CD8-positive, alpha-beta memory T cell (primary cell): ENCODE data around the gene CLEC4F. TPM values are rescaled to one million over a fixed set of nuclear protein-coding genes. Genes with fewer than 3 reads are reported as not detected.
"Not testable (repeated sequence)": the region's sequence is repeated elsewhere in the genome, so short reads cannot be mapped to it uniquely, and the experiment has no call there.

ENCODE experiments used
- CTCF ChIA-PET: fragments of 350-600 bp; sonication (Branson Sonifier 250); formaldehyde crosslinking; loops from one replicate; lab custom pipeline; 2021; ENCODE audit warnings: antibody characterized with exemption; lab: Charles Lee
- POLR2A ChIA-PET: fragments of 350-600 bp; sonication (Branson Sonifier 250); formaldehyde crosslinking; loops from one replicate; lab custom pipeline; 2021; ENCODE audit warnings: antibody characterized with exemption; lab: Charles Lee
- DNase-seq, 5 donors: peaks; one replicate each; pipeline versions ENCODE4 v3.0.0 to v3.0.0-alpha.2; 2020 to 2022; ENCODE audit warnings: mixed read lengths in 1 of 5
- H3K27ac ChIP-seq: one replicate; pipeline ENCODE4 v1.7.0; 2013; ENCODE audit warnings: low read depth, mild to moderate bottlenecking, low read length, moderate library complexity
- H3K27me3 ChIP-seq: 2 replicates; pipeline ENCODE4 v1.7.0; 2013; ENCODE audit warnings: low read length, mild to moderate bottlenecking; ENCODE audit not compliant: insufficient read depth, poor library complexity, severe bottlenecking
- H3K36me3 ChIP-seq: 2 replicates; pipeline ENCODE4 v1.7.0; 2013; ENCODE audit warnings: mild to moderate bottlenecking, low read length, moderate library complexity; ENCODE audit not compliant: insufficient read depth
- H3K4me1 ChIP-seq: 2 replicates; pipeline ENCODE4 v1.7.0; 2013; ENCODE audit warnings: mild to moderate bottlenecking, low read length, moderate library complexity; ENCODE audit not compliant: insufficient read depth
- H3K4me3 ChIP-seq: 2 replicates; pipeline ENCODE4 v1.7.0; 2013; ENCODE audit warnings: mild to moderate bottlenecking, low read length
- H3K9me3 ChIP-seq: 2 replicates; pipeline ENCODE4 v1.7.0; 2013; ENCODE audit warnings: mild to moderate bottlenecking, low read length
- H3K27ac Mint-ChIP-seq, 8 donors: one replicate each; pipeline ENCODE4 v1.8.0; 2020 to 2021; ENCODE audit warnings: mixed read lengths in 8 of 8, mild to moderate bottlenecking in 6 of 8, inconsistent platforms in 3 of 8, moderate library complexity in 3 of 8
- H3K27me3 Mint-ChIP-seq, 2 donors: one replicate each; pipeline ENCODE4 v1.8.0; 2020 to 2021; ENCODE audit warnings: mixed read lengths in 2 of 2, mild to moderate bottlenecking in 1 of 2, moderate library complexity in 1 of 2
- H3K36me3 Mint-ChIP-seq, 3 donors: one replicate each; pipeline ENCODE4 v1.8.0; 2020 to 2021; ENCODE audit warnings: mixed read lengths in 3 of 3, inconsistent platforms in 1 of 3, mild to moderate bottlenecking in 1 of 3
- H3K4me1 Mint-ChIP-seq, 3 donors: one replicate each; pipeline ENCODE4 v1.8.0; 2020 to 2021; ENCODE audit warnings: mixed read lengths in 3 of 3, inconsistent platforms in 1 of 3, mild to moderate bottlenecking in 1 of 3
- H3K4me3 Mint-ChIP-seq, 7 donors: one replicate each; pipeline ENCODE4 v1.8.0; 2020 to 2021; ENCODE audit warnings: mixed read lengths in 7 of 7, mild to moderate bottlenecking in 6 of 7, moderate library complexity in 4 of 7, inconsistent platforms in 2 of 7
- H3K9me3 Mint-ChIP-seq, 5 donors: one replicate each; pipeline ENCODE4 v1.8.0; 2020 to 2022; ENCODE audit warnings: mixed read lengths in 5 of 5, mild to moderate bottlenecking in 3 of 5, moderate library complexity in 2 of 5, inconsistent platforms in 1 of 5
- polyA plus RNA-seq: library from polyadenylated mRNA; unstranded; fragments of 300-500 nt; fragmentation: Illumina TruSeq; gene quantifications from one replicate; pipeline ENCODE4 v1.2.3, GENCODE V29; 2021
- total RNA-seq, 2 experiments: library from RNA; stranded (reverse); gene quantifications; one replicate each; pipeline ENCODE4 v1.2.3, GENCODE V29; 2021

The CLEC4F gene
- total and polyA plus RNA-seq, 3 experiments from 2014 or later, result not detected

- Mint-ChIP-seq H3K27me3 (peaks cover 3 to 7% of the 10 kb centered on the region in 2 donors), H3K4me3 (no peak overlapping the region), H3K27ac (no peak overlapping the region), H3K36me3 (no peaks in the 10 kb centered on the region), H3K9me3 (peaks cover 0 to 3% (median 0%) of the 10 kb centered on the region in 5 donors), H3K4me1 (no peaks in the 10 kb centered on the region)
- H3K4me1 ChIP-seq, result no peaks in the 10 kb centered on the region
- POLR2A ChIA-PET, result no interaction called here
- CTCF ChIA-PET, result interaction anchor here (0.9 kb wide), 1 partner anchor 9 kb away, joined by 3 read pairs; no protein-coding TSS in a partner anchor
- H3K9me3 ChIP-seq, result no peaks in the 10 kb centered on the region
- no peaks in the 10 kb centered on the region for H3K36me3 ChIP-seq
- no peak overlapping the region for H3K4me3 ChIP-seq
- H3K27me3 ChIP-seq, result no peaks in the 10 kb centered on the region
- no peak for DNase-seq
- no peak overlapping the region for H3K27ac ChIP-seq
Observed at GRCh38 chr2:70806013-70806412, 14.4 kb downstream of the CLEC4F start.

GRCh38 chr2:70801607-70802263, 18.7 kb downstream of the CLEC4F start:
- H3K36me3 Mint-ChIP-seq, result peaks cover 0 to 2% (median 0%) of the 10 kb centered on the region in 3 donors
- no peak for DNase-seq
- H3K9me3 ChIP-seq, result no peaks in the 10 kb centered on the region
- H3K4me3 Mint-ChIP-seq, result no peak overlapping the region
- CTCF ChIA-PET, result no interaction called here
- no peak overlapping the region for H3K27ac ChIP-seq
- no peaks in the 10 kb centered on the region for H3K36me3 ChIP-seq
- H3K27me3 ChIP-seq, result no peaks in the 10 kb centered on the region
- H3K4me1 ChIP-seq, result no peaks in the 10 kb centered on the region
- POLR2A ChIA-PET, result no interaction called here
- no peak overlapping the region for H3K27ac Mint-ChIP-seq
- H3K27me3 Mint-ChIP-seq, result peaks cover 8 to 16% of the 10 kb centered on the region in 2 donors
- peaks cover 0 to 4% (median 0%) of the 10 kb centered on the region in 5 donors for H3K9me3 Mint-ChIP-seq
- no peak overlapping the region for H3K4me3 ChIP-seq
- no peaks in the 10 kb centered on the region for H3K4me1 Mint-ChIP-seq

GRCh38 chr2:70799706-70800105, 20.7 kb downstream of the CLEC4F start:
- H3K36me3 ChIP-seq, result no peaks in the 10 kb centered on the region
- no peaks in the 10 kb centered on the region for H3K9me3 ChIP-seq
- no peaks in the 10 kb centered on the region for H3K27me3 ChIP-seq
- no peak overlapping the region for H3K27ac ChIP-seq
- no peak overlapping the region for H3K4me3 ChIP-seq
- peaks cover 0 to 4% (median 0%) of the 10 kb centered on the region in 5 donors for H3K9me3 Mint-ChIP-seq
- no peaks in the 10 kb centered on the region for H3K4me1 Mint-ChIP-seq
- no peak overlapping the region for H3K4me3 Mint-ChIP-seq
- ChIA-PET POLR2A (no interaction called here), CTCF (no interaction called here)
- H3K27me3 Mint-ChIP-seq, result peaks cover 8 to 13% of the 10 kb centered on the region in 2 donors
- no peaks in the 10 kb centered on the region for H3K4me1 ChIP-seq
- DNase-seq, result no peak
- peaks cover 0 to 2% (median 0%) of the 10 kb centered on the region in 3 donors for H3K36me3 Mint-ChIP-seq
- H3K27ac Mint-ChIP-seq, result no peak overlapping the region

GRCh38 chr2:70797996-70798395, 22.4 kb downstream of the CLEC4F start:
- CTCF ChIA-PET, H3K36me3 Mint-ChIP-seq, H3K4me3 Mint-ChIP-seq, H3K4me3 ChIP-seq, H3K9me3 Mint-ChIP-seq, DNase-seq, H3K9me3 ChIP-seq, H3K4me1 Mint-ChIP-seq, H3K4me1 ChIP-seq, POLR2A ChIA-PET, H3K36me3 ChIP-seq, H3K27me3 ChIP-seq, H3K27ac ChIP-seq: not testable (repeated sequence)
- Mint-ChIP-seq H3K27me3 (peaks cover 16 to 23% of the 10 kb centered on the region in 2 donors), H3K27ac (peak overlapping the region in 1 of 8 donors; percentile 3)

- Mint-ChIP-seq H3K4me3 (no peak overlapping the region), H3K9me3 (peaks cover 0 to 4% (median 0%) of the 10 kb centered on the region in 5 donors), H3K36me3 (peaks cover 0 to 2% (median 0%) of the 10 kb centered on the region in 3 donors), H3K27ac (no peak overlapping the region), H3K4me1 (no peaks in the 10 kb centered on the region), H3K27me3 (peaks cover 16 to 27% of the 10 kb centered on the region in 2 donors)
- POLR2A ChIA-PET, result no interaction called here
- Histone ChIP-seq H3K27ac (no peak overlapping the region), H3K36me3 (no peaks in the 10 kb centered on the region), H3K9me3 (no peaks in the 10 kb centered on the region), H3K27me3 (no peaks in the 10 kb centered on the region), H3K4me1 (no peaks in the 10 kb centered on the region), H3K4me3 (no peak overlapping the region)
- DNase-seq, result no peak
- CTCF ChIA-PET, result interaction anchor here (1.2 kb wide), 1 partner anchor 24 kb away, joined by 3 read pairs; no protein-coding TSS in a partner anchor
Observed at GRCh38 chr2:70797506-70797905, 22.9 kb downstream of the CLEC4F start.

- no peak for DNase-seq
- Histone ChIP-seq H3K27ac (no peak overlapping the region), H3K4me1 (no peaks in the 10 kb centered on the region), H3K9me3 (no peaks in the 10 kb centered on the region), H3K4me3 (no peak overlapping the region), H3K27me3 (no peaks in the 10 kb centered on the region), H3K36me3 (no peaks in the 10 kb centered on the region)
- CTCF ChIA-PET, result interaction anchor here (1.0 to 1.2 kb wide), 2 partner anchors 9 to 23 kb away, joined by 3 read pairs; no protein-coding TSS in a partner anchor
- H3K4me3 Mint-ChIP-seq, result no peak overlapping the region
- H3K36me3 Mint-ChIP-seq, result peaks cover 0 to 2% (median 0%) of the 10 kb centered on the region in 3 donors
- peaks cover 20 to 37% of the 10 kb centered on the region in 2 donors for H3K27me3 Mint-ChIP-seq
- peaks cover 0 to 4% (median 0%) of the 10 kb centered on the region in 5 donors for H3K9me3 Mint-ChIP-seq
- no peak overlapping the region for H3K27ac Mint-ChIP-seq
- POLR2A ChIA-PET, result no interaction called here
- H3K4me1 Mint-ChIP-seq, result no peaks in the 10 kb centered on the region
Observed at GRCh38 chr2:70796262-70796661, 24.1 kb downstream of the CLEC4F start.

- Mint-ChIP-seq H3K9me3 (peaks cover 0 to 4% (median 0%) of the 10 kb centered on the region in 5 donors), H3K4me3 (no peak overlapping the region), H3K27ac (no peak overlapping the region), H3K27me3 (peaks cover 25 to 39% of the 10 kb centered on the region in 2 donors), H3K4me1 (peaks cover 0 to 4% (median 2%) of the 10 kb centered on the region in 3 donors), H3K36me3 (peaks cover 0 to 2% (median 0%) of the 10 kb centered on the region in 3 donors)
- CTCF ChIA-PET, result no interaction called here
- no peak for DNase-seq
- Histone ChIP-seq H3K9me3 (no peaks in the 10 kb centered on the region), H3K36me3 (no peaks in the 10 kb centered on the region), H3K27me3 (no peaks in the 10 kb centered on the region), H3K4me1 (no peaks in the 10 kb centered on the region), H3K4me3 (no peak overlapping the region), H3K27ac (no peak overlapping the region)
- POLR2A ChIA-PET, result no interaction called here
Observed at GRCh38 chr2:70795164-70795995, 25.0 kb downstream of the CLEC4F start.

GRCh38 chr2:70793450-70793849, 26.9 kb downstream of the CLEC4F start:
- Mint-ChIP-seq H3K27me3 (peaks cover 27 to 44% of the 10 kb centered on the region in 2 donors), H3K4me1 (peaks cover 6 to 11% (median 7%) of the 10 kb centered on the region in 3 donors), H3K27ac (no peak overlapping the region), H3K4me3 (no peak overlapping the region), H3K9me3 (no peaks in the 10 kb centered on the region), H3K36me3 (no peaks in the 10 kb centered on the region)
- ChIA-PET CTCF (no interaction called here), POLR2A (no interaction called here)
- peaks cover 11% of the 10 kb centered on the region for H3K27me3 ChIP-seq
- no peaks in the 10 kb centered on the region for H3K9me3 ChIP-seq
- H3K36me3 ChIP-seq, result no peaks in the 10 kb centered on the region
- H3K27ac ChIP-seq, result no peak overlapping the region
- DNase-seq, result no peak
- H3K4me1 ChIP-seq, result peaks cover 10% of the 10 kb centered on the region
- no peak overlapping the region for H3K4me3 ChIP-seq
